IPS-15b (cell line): ENCODE results near the gene MITF.

ENCODE experiments used
- H3K27me3 ChIP-seq: one replicate; pipeline ENCODE4 v1.6.1; 2013; ENCODE audit warnings: low read length; ENCODE audit not compliant: control insufficient read depth, insufficient read depth
- H3K36me3 ChIP-seq: one replicate; pipeline ENCODE4 v1.6.1; 2013; ENCODE audit warnings: low read length; ENCODE audit not compliant: control insufficient read depth, insufficient read depth
- H3K4me1 ChIP-seq: one replicate; pipeline ENCODE4 v1.6.1; 2013; ENCODE audit warnings: mild to moderate bottlenecking, low read length; ENCODE audit not compliant: control insufficient read depth, insufficient read depth
- H3K4me3 ChIP-seq: one replicate; pipeline ENCODE4 v1.5.1; 2013; ENCODE audit warnings: low read depth, low read length
- H3K9ac ChIP-seq: one replicate; pipeline ENCODE4 v1.6.1; 2013; ENCODE audit warnings: low read depth, mild to moderate bottlenecking, low read length
- H3K9me3 ChIP-seq: one replicate; pipeline ENCODE4 v1.6.1; 2013; ENCODE audit warnings: mild to moderate bottlenecking, low read length; ENCODE audit not compliant: control insufficient read depth, insufficient read depth

The MITF gene

GRCh38 chr3:69972672-69973071, 233.4 kb downstream of the MITF start:
- H3K4me1 ChIP-seq, result no peaks in the 10 kb centered on the region
- H3K9ac ChIP-seq, result no peak overlapping the region
- no peak overlapping the region for H3K4me3 ChIP-seq
- no peaks in the 10 kb centered on the region for H3K27me3 ChIP-seq
- H3K9me3 ChIP-seq, result no peaks in the 10 kb centered on the region
- H3K36me3 ChIP-seq, result no peaks in the 10 kb centered on the region

GRCh38 chr3:69976021-69976420, 236.8 kb downstream of the MITF start:
- Histone ChIP-seq H3K4me1 (no peaks in the 10 kb centered on the region), H3K4me3 (no peak overlapping the region), H3K27me3 (no peaks in the 10 kb centered on the region), H3K36me3 (no peaks in the 10 kb centered on the region), H3K9ac (no peak overlapping the region), H3K9me3 (no peaks in the 10 kb centered on the region)

GRCh38 chr3:69983546-69984265, 244.4 kb downstream of the MITF start:
- H3K4me3 ChIP-seq, result no peak overlapping the region
- no peak overlapping the region for H3K9ac ChIP-seq
- no peaks in the 10 kb centered on the region for H3K4me1 ChIP-seq
- H3K36me3 ChIP-seq, result no peaks in the 10 kb centered on the region
- H3K9me3 ChIP-seq, result no peaks in the 10 kb centered on the region
- peaks cover 13% of the 10 kb centered on the region for H3K27me3 ChIP-seq

GRCh38 chr3:69985266-69985665, 246.0 kb downstream of the MITF start:
- Histone ChIP-seq H3K27me3 (peaks cover 13% of the 10 kb centered on the region), H3K4me1 (no peaks in the 10 kb centered on the region), H3K9ac (no peak overlapping the region), H3K4me3 (no peak overlapping the region), H3K36me3 (no peaks in the 10 kb centered on the region), H3K9me3 (no peaks in the 10 kb centered on the region)

- H3K9me3 ChIP-seq, result no peaks in the 10 kb centered on the region
- H3K36me3 ChIP-seq, result no peaks in the 10 kb centered on the region
- H3K4me1 ChIP-seq, result no peaks in the 10 kb centered on the region
- H3K27me3 ChIP-seq, result peaks cover 13% of the 10 kb centered on the region
- no peak overlapping the region for H3K9ac ChIP-seq
- no peak overlapping the region for H3K4me3 ChIP-seq
Measured at GRCh38 chr3:69986419-69986818, 247.2 kb downstream of the MITF start.

GRCh38 chr3:69987833-69988232, 248.6 kb downstream of the MITF start:
- no peaks in the 10 kb centered on the region for H3K36me3 ChIP-seq
- no peak overlapping the region for H3K4me3 ChIP-seq
- no peaks in the 10 kb centered on the region for H3K4me1 ChIP-seq
- peaks cover 7% of the 10 kb centered on the region for H3K27me3 ChIP-seq
- H3K9me3 ChIP-seq, result no peaks in the 10 kb centered on the region
- H3K9ac ChIP-seq, result no peak overlapping the region

GRCh38 chr3:69993757-69994156, 254.5 kb downstream of the MITF start:
- Histone ChIP-seq H3K4me3 (no peak overlapping the region), H3K9me3 (no peaks in the 10 kb centered on the region), H3K4me1 (no peaks in the 10 kb centered on the region), H3K27me3 (no peaks in the 10 kb centered on the region), H3K9ac (no peak overlapping the region), H3K36me3 (no peaks in the 10 kb centered on the region)

- no peak overlapping the region for H3K4me3 ChIP-seq
- H3K9ac ChIP-seq, result no peak overlapping the region
- H3K9me3 ChIP-seq, result no peaks in the 10 kb centered on the region
- H3K4me1 ChIP-seq, result no peaks in the 10 kb centered on the region
- no peaks in the 10 kb centered on the region for H3K36me3 ChIP-seq
- no peaks in the 10 kb centered on the region for H3K27me3 ChIP-seq
Measured at GRCh38 chr3:69994919-69995318, 255.7 kb downstream of the MITF start.

GRCh38 chr3:69997631-69998307, 258.5 kb downstream of the MITF start:
- Histone ChIP-seq H3K4me3 (no peak overlapping the region), H3K36me3 (no peaks in the 10 kb centered on the region), H3K9ac (no peak overlapping the region), H3K27me3 (no peaks in the 10 kb centered on the region), H3K4me1 (no peaks in the 10 kb centered on the region), H3K9me3 (no peaks in the 10 kb centered on the region)

GRCh38 chr3:69998759-69999139, 259.5 kb downstream of the MITF start:
- Histone ChIP-seq H3K36me3 (no peaks in the 10 kb centered on the region), H3K4me1 (no peaks in the 10 kb centered on the region), H3K27me3 (no peaks in the 10 kb centered on the region), H3K9me3 (no peaks in the 10 kb centered on the region), H3K9ac (no peak overlapping the region), H3K4me3 (no peak overlapping the region)

GRCh38 chr3:69999140-70000027, 260.1 kb downstream of the MITF start, which contains the start of gene SAMMSON:
Gene SAMMSON, plus strand, starts transcription at chr3:69999733.
- Histone ChIP-seq H3K9ac (no peak within 1 kb of the TSS), H3K27me3 (no peaks in the 10 kb centered on the region), H3K36me3 (no peaks in the 10 kb centered on the region), H3K4me3 (no peak within 1 kb of the TSS), H3K4me1 (no peaks in the 10 kb centered on the region), H3K9me3 (no peaks in the 10 kb centered on the region)
